GM12878 (cell line): ENCODE data around the gene SMPD4. TPM values are rescaled to one million over a fixed set of nuclear protein-coding genes. Genes with fewer than 3 reads are reported as not detected.
"Not testable (repeated sequence)": the region's sequence is repeated elsewhere in the genome, so short reads cannot be mapped to it uniquely, and the experiment has no call there.

ENCODE experiments used
- ATAC-seq: fragments of 200-7000 bp; cut with Tn5 transposase; 3 replicates; pipeline ENCODE4 v1.9.1; 2020; ENCODE audit warnings: mild to moderate bottlenecking, moderate library complexity
- BruUV-seq: library from RNA; stranded (reverse); fragments of 400-500 nt; replicated peaks from 2 replicates; lab custom pipeline; 2021; lab: Mats Ljungman, UMichigan
- CTCF ChIA-PET: fragments of 300-600 bp; sonication (Branson Sonifier 250); formaldehyde crosslinking; extraction: SDS; loops from one replicate; lab custom pipeline; 2021; ENCODE audit warnings: inconsistent platforms; lab: Yijun Ruan, JAX
- POLR2A ChIA-PET: fragments of 350-600 bp; formaldehyde crosslinking; extraction: SDS; loops from one replicate; lab custom pipeline; 2021; ENCODE audit warnings: inconsistent platforms; lab: Charles Lee
- RAD21 ChIA-PET: fragments of 300-600 bp; sonication (Branson Sonifier 250); formaldehyde crosslinking; loops from one replicate; lab custom pipeline; 2023; ENCODE audit warnings: antibody characterized with exemption; ENCODE audit not compliant: unreplicated experiment; lab: Charles Lee
- SMC1A ChIA-PET: fragments of 300-600 bp; sonication (Branson Sonifier 250); formaldehyde crosslinking; loops from one replicate; lab custom pipeline; 2023; ENCODE audit not compliant: unreplicated experiment, uncharacterized antibody; lab: Charles Lee
- DNase-seq: peaks from one replicate; pipeline ENCODE4 v3.0.0-alpha.2; 2011; ENCODE audit warnings: low read depth, low spot score
- FAIRE-seq: peaks from 3 replicates; lab custom pipeline; 2011; peaks lifted over from hg19 to GRCh38; lab: Jason Lieb, UNC
- H2AFZ ChIP-seq: 2 replicates; pipeline ENCODE4 v1.6.0; 2011; ENCODE audit warnings: low read depth, low read length, control low read depth; ENCODE audit not compliant: control insufficient read depth
- H3K27ac ChIP-seq: 2 replicates; pipeline ENCODE4 v1.5.1; 2011; ENCODE audit warnings: control low read depth; ENCODE audit not compliant: control insufficient read depth, insufficient read depth
- H3K27me3 ChIP-seq, 2 experiments: replicated peaks in 1 of 2; 2 replicates each; pipeline versions ENCODE4 v1.6.0 to v1.6.1; 2011; ENCODE audit warnings: low read length in 1 of 2; ENCODE audit not compliant: control insufficient read depth in 2 of 2, insufficient read depth in 2 of 2
- H3K36me3 ChIP-seq, 2 experiments: 2 replicates each; pipeline ENCODE4 v1.5.1; 2011; ENCODE audit warnings: low read length in 1 of 2; ENCODE audit not compliant: control insufficient read depth in 2 of 2, insufficient read depth in 2 of 2
- H3K4me1 ChIP-seq: 2 replicates; pipeline ENCODE4 v1.6.1; 2011; ENCODE audit warnings: mild to moderate bottlenecking, low read length, moderate library complexity, mixed read lengths; ENCODE audit not compliant: control insufficient read depth, insufficient read depth
- H3K4me2 ChIP-seq: 2 replicates; pipeline ENCODE4 v1.6.0; 2011; ENCODE audit warnings: control low read depth; ENCODE audit not compliant: control insufficient read depth, insufficient read depth
- H3K4me3 ChIP-seq: fragments of 200-600 bp; sonication (generic); 2 replicates; pipeline ENCODE4 v1.5.1; 2016
- H3K79me2 ChIP-seq: 2 replicates; pipeline ENCODE4 v1.6.0; 2011; ENCODE audit warnings: low read length; ENCODE audit not compliant: control insufficient read depth, insufficient read depth
- H3K9ac ChIP-seq: 2 replicates; pipeline ENCODE4 v1.8.0; 2011; ENCODE audit warnings: low read length, control low read depth, mixed read lengths; ENCODE audit not compliant: control insufficient read depth, insufficient read depth
- H3K9me3 ChIP-seq: replicated peaks from 3 replicates; pipeline ENCODE4 v1.5.1; 2011; ENCODE audit warnings: mild to moderate bottlenecking, low read length; ENCODE audit not compliant: control insufficient read depth, insufficient read depth
- H4K20me1 ChIP-seq: 2 replicates; pipeline ENCODE4 v1.6.0; 2011; ENCODE audit not compliant: control insufficient read depth, insufficient read depth
- WGBS: methylation state at CpG from one replicate; pipeline ENCODE4 v1.1.6; 2016; ENCODE audit warnings: low lambda C conversion rate; ENCODE audit not compliant: insufficient replicate concordance, insufficient coverage; ENCODE audit errors: missing lambda C conversion rate; 5-methylcytosine and 5-hydroxymethylcytosine counted together
- in situ Hi-C: fragments of 300-500 bp; cut with MboI; formaldehyde crosslinking; loops from 9 replicates; pipeline ENCODE4 v1.14.3; 2018; ENCODE audit warnings: mixed read lengths
- intact Hi-C: fragments of 100-400 bp; cut with micrococcal nuclease; formaldehyde crosslinking; loops from one replicate; pipeline ENCODE4 v1.14.2; 2022; ENCODE audit not compliant: unreplicated experiment
- polyA plus RNA-seq, 11 experiments: library from polyadenylated mRNA; depleted of rRNA in 4 of 11; unstranded in 6 of 11; stranded (reverse) in 5 of 11; fragments of >200 nt; fragmentation: Nextera tagmentation in 4 of 11; fragmentation: Illumina TruSeq in 1 of 11; extraction: Ambion mirVana in 4 of 11; extraction: Trizol in 1 of 11; gene quantifications; 1 replicate in 1 of 11; 2 replicates in 10 of 11; pipeline versions ENCODE4 v1.2.1 to v1.2.3, GENCODE V29; 2011 to 2016; ENCODE audit warnings: inconsistent platforms in 2 of 11, missing spikeins in 2 of 11, low read depth in 1 of 11
- total RNA-seq, 4 experiments: library from RNA; depleted of rRNA in 3 of 4; stranded (reverse); fragments of >200 nt in 3 of 4; fragmentation: Illumina TruSeq in 1 of 4; extraction: Trizol in 1 of 4; gene quantifications; 2 replicates each; pipeline versions ENCODE4 v1.2.1 to v1.2.3, GENCODE V29; 2013 to 2021

Gene SMPD4
- total and polyA plus RNA-seq, 10 of the 15 experiments (the other 5 are each of a cell fraction or from before 2014, with no cell fraction given) = 5.0 to 82.0 (median 45.7) TPM

- ATAC-seq, SMC1A ChIA-PET: not testable (repeated sequence)
Measured at GRCh38 chr2:130137118-130137517, 44.3 kb downstream of the SMPD4 start.

GRCh38 chr2:130136546-130136945 lies 44.9 kb downstream of the SMPD4 start:
- DNase-seq, H4K20me1 ChIP-seq, H3K27ac ChIP-seq, CTCF ChIA-PET, RAD21 ChIA-PET, H3K27me3 ChIP-seq, H3K79me2 ChIP-seq, H3K9me3 ChIP-seq, H2AFZ ChIP-seq, POLR2A ChIA-PET, H3K36me3 ChIP-seq, BruUV-seq, H3K4me3 ChIP-seq, H3K9ac ChIP-seq, intact Hi-C loops, H3K4me2 ChIP-seq, H3K4me1 ChIP-seq, SMC1A ChIA-PET, ATAC-seq, FAIRE-seq: not testable (repeated sequence)
- 77% methylated on average over 5 of the region's 10 CpGs for WGBS
- in situ Hi-C loops = loop anchor here (5.0 kb wide), 2 partner anchors 1391 to 1416 kb away; partner anchors contain the start of gene CCDC74A

More at GRCh38 chr2:130137118-130137517, 44.3 kb downstream of the SMPD4 start:
- H4K20me1 ChIP-seq, H3K27ac ChIP-seq, H3K36me3 ChIP-seq, BruUV-seq, H3K4me1 ChIP-seq, FAIRE-seq, intact Hi-C loops, RAD21 ChIA-PET, H3K9me3 ChIP-seq, H3K4me2 ChIP-seq, CTCF ChIA-PET, H3K4me3 ChIP-seq, H3K79me2 ChIP-seq, H3K27me3 ChIP-seq, H2AFZ ChIP-seq, DNase-seq, H3K9ac ChIP-seq, POLR2A ChIA-PET: not testable (repeated sequence)
- in situ Hi-C loops = loop anchor here (5.0 kb wide), 2 partner anchors 1390 to 1415 kb away; partner anchors contain the start of gene CCDC74A
- WGBS = 43% methylated on average over 5 of the region's 5 CpGs
